ENCODE data around the gene CSTF2. TPM values are rescaled to one million over a fixed set of nuclear protein-coding genes. Genes with fewer than 3 reads are reported as not detected.
A peak's percentile ranks its signal among the peaks of the same experiment; 100 is the strongest.

Gene CSTF2
- total and polyA plus RNA-seq, 2 of the 4 experiments (the other 2 are of a cell fraction): 22.8 to 30.3 TPM

DNA sequence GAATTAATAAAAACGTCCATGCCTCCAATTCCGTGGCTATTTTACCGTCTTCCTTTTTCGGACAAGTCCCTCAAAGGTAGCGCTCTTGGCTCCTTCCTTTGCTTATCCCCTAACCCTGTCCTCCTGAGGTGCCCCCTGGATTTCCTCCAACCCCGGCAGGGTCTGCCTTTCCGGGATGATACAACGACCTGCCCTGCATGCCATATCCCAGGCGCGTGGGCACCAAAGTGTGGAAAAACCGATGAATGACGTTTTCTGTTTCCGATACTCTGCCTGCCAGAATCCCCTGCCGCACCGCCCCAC lies 706 bp upstream of the CSTF2 start:
- H3K56ac ChIP-seq (ENCODE audit: extremely low read depth, insufficient read depth, low read length): no peak overlapping the region
- BruUV-seq (replicated peaks): no TSS peak
- no peak overlapping the region for H2BK120ac ChIP-seq (ENCODE audit: low read depth, low read length)
- dilution Hi-C loops (cut with HindIII; ENCODE audit: low sequenced_read_pairs, unreplicated experiment): no loop called here
- DNase-seq (no peak), ATAC-seq (ENCODE audit: low read depth) (no peak)
- H3K4ac ChIP-seq (ENCODE audit: low read depth, low read length): peak overlapping the region; percentile 51; the same call in 1 of the 2 replicates
- intact Hi-C loops (cut with micrococcal nuclease): no loop called here
- no peak overlapping the region for H3K18ac ChIP-seq (ENCODE audit: low read depth, low read length)
- H3K4me2 ChIP-seq (ENCODE audit: low read depth, low read length): peak overlapping the region; percentile 64
- no peak overlapping the region for H3K23ac ChIP-seq (ENCODE audit: low read depth, low read length)
- H2BK15ac ChIP-seq (ENCODE audit: low read depth, low read length): no peak overlapping the region
- peak overlapping the region; percentile 95 for H3K4me3 ChIP-seq (ENCODE audit: insufficient read depth, low read depth, low read length)
- no peak overlapping the region for H2AK5ac ChIP-seq (ENCODE audit: low read depth, low read length)
- H2AK9ac ChIP-seq (replicated peaks; ENCODE audit: low read depth, low read length, poor library complexity): no peak overlapping the region
- peaks cover 4% of the 10 kb centered on the region; the same call in 1 of the 2 replicates for H3K27me3 ChIP-seq (ENCODE audit: control insufficient read depth, insufficient read depth, low read length)
- no peaks in the 10 kb centered on the region for H3K9me1 ChIP-seq (ENCODE audit: insufficient read depth, low read length)
- CTCF ChIA-PET: no interaction called here
- H3K14ac ChIP-seq (replicated peaks; ENCODE audit: low read depth, low read length): peak overlapping the region; percentile 10
- H3K4me1 ChIP-seq (ENCODE audit: control insufficient read depth, insufficient read depth, low read length): no peaks in the 10 kb centered on the region
- in situ Hi-C loops (cut with MboI; ENCODE audit: low sequenced_read_pairs): no loop called here
- peaks cover 4 to 5% of the 10 kb centered on the region in 2 experiments; a peak in 2 of 4 replicates for H3K79me1 ChIP-seq (ENCODE audit: low read depth in 1 of 2, low read length in 2 of 2)
- no peak overlapping the region for H2BK5ac ChIP-seq (ENCODE audit: low read depth, low read length, poor library complexity, severe bottlenecking)
- H4K91ac ChIP-seq (ENCODE audit: insufficient read depth, low read depth, low read length): peak overlapping the region; percentile 8; the same call in 1 of the 2 replicates
- H4K8ac ChIP-seq (ENCODE audit: low read depth in 2 of 2, low read length in 2 of 2): peak overlapping the region; percentile 21 to 53; a peak in 2 of 4 replicates
- no peak overlapping the region for H2BK20ac ChIP-seq (ENCODE audit: low read depth, low read length)
- H3K9ac ChIP-seq (ENCODE audit: low read depth, low read length): peak overlapping the region; percentile 38
- no peak for TF ChIP-seq POLR2A (IDR thresholded peaks at IDR 0.05; ENCODE audit: low read depth, low read length)
- H3K9me3 ChIP-seq (ENCODE audit: control insufficient read depth, insufficient read depth, low read length): no peaks in the 10 kb centered on the region
- H4K20me1 ChIP-seq (ENCODE audit: insufficient read depth, low read length): no peaks in the 10 kb centered on the region
- H3K27ac ChIP-seq (ENCODE audit: insufficient read depth, low read length): 0 out of 2 replicates have a peak overlapping the region, but pooled peaks have one; percentile 1
- peak overlapping the region; percentile 86 for H2AFZ ChIP-seq (replicated peaks; ENCODE audit: low read length, poor library complexity)
- POLR2A ChIA-PET (ENCODE audit: unreplicated experiment): no interaction called here
- H4K5ac ChIP-seq (ENCODE audit: low read depth, low read length): 0 out of 2 replicates have a peak overlapping the region, but pooled peaks have one; percentile 0
- WGBS, 2 experiments (ENCODE audit: extremely low coverage in 2 of 2, insufficient read length in 1 of 2): 22% methylated on average over 8 of the region's 15 CpGs; no CpG with 5 or more reads in 1 of the 2 experiments
- peaks cover 6% of the 10 kb centered on the region for H3K36me3 ChIP-seq (ENCODE audit: control insufficient read depth, insufficient read depth, low read length)
